Smooth muscle cell of the brain vasculature (primary cell): ENCODE measurements around the gene TOM1L2.

ENCODE experiments used
- DNase-seq: peaks from one replicate; pipeline ENCODE4 v3.0.0-alpha.2; 2012; ENCODE audit warnings: low read depth, low spot score

TOM1L2 gene

GRCh38 chr17:17876959-17877528 lies 95.2 kb downstream of the TOM1L2 start:
- DNase-seq = peak; percentile 20

- no peak for DNase-seq
These were observed 97.7 kb downstream of the TOM1L2 start for GRCh38 chr17:17874478-17874877.

- no peak for DNase-seq
These were observed 98.7 kb downstream of the TOM1L2 start for GRCh38 chr17:17873450-17873991.

GRCh38 chr17:17872547-17873345 lies 99.5 kb downstream of the TOM1L2 start:
- DNase-seq = no peak

GRCh38 chr17:17871913-17872312 lies 100.3 kb downstream of the TOM1L2 start:
- no peak for DNase-seq

- DNase-seq = no peak
These were observed 102.0 kb downstream of the TOM1L2 start for GRCh38 chr17:17870247-17870646.

GRCh38 chr17:17868641-17869522 lies 103.3 kb downstream of the TOM1L2 start:
- no peak for DNase-seq

- no peak for DNase-seq
These were observed 105.3 kb downstream of the TOM1L2 start for GRCh38 chr17:17866897-17867296.

GRCh38 chr17:17866425-17866824 lies 105.8 kb downstream of the TOM1L2 start:
- no peak for DNase-seq

- no peak for DNase-seq
These were observed 107.2 kb downstream of the TOM1L2 start for GRCh38 chr17:17865035-17865434.

- no peak for DNase-seq
These were observed 111.5 kb downstream of the TOM1L2 start for GRCh38 chr17:17860766-17861107.

- DNase-seq = no peak
These were observed 112.1 kb downstream of the TOM1L2 start for GRCh38 chr17:17859909-17860765.

GRCh38 chr17:17857496-17857895 lies 114.7 kb downstream of the TOM1L2 start:
- DNase-seq = no peak

GRCh38 chr17:17856386-17856785 lies 115.8 kb downstream of the TOM1L2 start:
- DNase-seq = no peak

- DNase-seq = no peak
These were observed 116.2 kb downstream of the TOM1L2 start for GRCh38 chr17:17855976-17856375.

GRCh38 chr17:17853811-17854447 lies 118.3 kb downstream of the TOM1L2 start:
- DNase-seq = no peak

- no peak for DNase-seq
These were observed 119.3 kb downstream of the TOM1L2 start for GRCh38 chr17:17852930-17853329.

- DNase-seq = no peak
These were observed 120.8 kb downstream of the TOM1L2 start for GRCh38 chr17:17851103-17852002.

- DNase-seq = peak; percentile 77
These were observed 122.3 kb downstream of the TOM1L2 start for GRCh38 chr17:17849845-17850373.
